GM12801 (cell line): ENCODE measurements around the gene BTN3A1.

Experiments
- TF ChIP-seq, protein P1 (sequence below): IDR thresholded peaks from one replicate; pipeline ENCODE4 v1.5.1; 2011; ENCODE audit warnings: control low read depth; ENCODE audit not compliant: insufficient read length; ENCODE audit errors: extremely low read depth

BTN3A1 gene

DNA sequence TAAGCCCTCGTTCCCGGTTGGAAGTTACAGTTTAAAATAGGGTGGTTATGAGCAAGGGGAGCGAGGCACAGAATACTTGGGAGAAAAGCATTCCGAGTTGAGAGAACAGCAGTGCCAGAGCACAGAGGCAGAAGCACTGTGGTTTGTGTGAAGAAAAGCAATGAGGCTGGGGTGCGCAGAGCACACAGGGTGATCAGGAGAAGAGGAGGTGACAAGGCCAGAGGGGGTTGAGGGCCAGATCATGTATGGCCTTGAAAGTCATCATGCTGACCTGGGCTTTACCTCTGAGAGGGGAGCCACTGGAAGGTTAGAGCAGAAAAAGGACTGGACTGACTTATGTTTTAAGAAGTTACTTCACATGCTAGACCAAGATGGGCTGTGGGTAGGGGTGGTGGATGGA, 40.5 kb upstream of the BTN3A1 start:
- TF ChIP-seq, protein P1, sequence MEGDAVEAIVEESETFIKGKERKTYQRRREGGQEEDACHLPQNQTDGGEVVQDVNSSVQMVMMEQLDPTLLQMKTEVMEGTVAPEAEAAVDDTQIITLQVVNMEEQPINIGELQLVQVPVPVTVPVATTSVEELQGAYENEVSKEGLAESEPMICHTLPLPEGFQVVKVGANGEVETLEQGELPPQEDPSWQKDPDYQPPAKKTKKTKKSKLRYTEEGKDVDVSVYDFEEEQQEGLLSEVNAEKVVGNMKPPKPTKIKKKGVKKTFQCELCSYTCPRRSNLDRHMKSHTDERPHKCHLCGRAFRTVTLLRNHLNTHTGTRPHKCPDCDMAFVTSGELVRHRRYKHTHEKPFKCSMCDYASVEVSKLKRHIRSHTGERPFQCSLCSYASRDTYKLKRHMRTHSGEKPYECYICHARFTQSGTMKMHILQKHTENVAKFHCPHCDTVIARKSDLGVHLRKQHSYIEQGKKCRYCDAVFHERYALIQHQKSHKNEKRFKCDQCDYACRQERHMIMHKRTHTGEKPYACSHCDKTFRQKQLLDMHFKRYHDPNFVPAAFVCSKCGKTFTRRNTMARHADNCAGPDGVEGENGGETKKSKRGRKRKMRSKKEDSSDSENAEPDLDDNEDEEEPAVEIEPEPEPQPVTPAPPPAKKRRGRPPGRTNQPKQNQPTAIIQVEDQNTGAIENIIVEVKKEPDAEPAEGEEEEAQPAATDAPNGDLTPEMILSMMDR = no peak

DNA sequence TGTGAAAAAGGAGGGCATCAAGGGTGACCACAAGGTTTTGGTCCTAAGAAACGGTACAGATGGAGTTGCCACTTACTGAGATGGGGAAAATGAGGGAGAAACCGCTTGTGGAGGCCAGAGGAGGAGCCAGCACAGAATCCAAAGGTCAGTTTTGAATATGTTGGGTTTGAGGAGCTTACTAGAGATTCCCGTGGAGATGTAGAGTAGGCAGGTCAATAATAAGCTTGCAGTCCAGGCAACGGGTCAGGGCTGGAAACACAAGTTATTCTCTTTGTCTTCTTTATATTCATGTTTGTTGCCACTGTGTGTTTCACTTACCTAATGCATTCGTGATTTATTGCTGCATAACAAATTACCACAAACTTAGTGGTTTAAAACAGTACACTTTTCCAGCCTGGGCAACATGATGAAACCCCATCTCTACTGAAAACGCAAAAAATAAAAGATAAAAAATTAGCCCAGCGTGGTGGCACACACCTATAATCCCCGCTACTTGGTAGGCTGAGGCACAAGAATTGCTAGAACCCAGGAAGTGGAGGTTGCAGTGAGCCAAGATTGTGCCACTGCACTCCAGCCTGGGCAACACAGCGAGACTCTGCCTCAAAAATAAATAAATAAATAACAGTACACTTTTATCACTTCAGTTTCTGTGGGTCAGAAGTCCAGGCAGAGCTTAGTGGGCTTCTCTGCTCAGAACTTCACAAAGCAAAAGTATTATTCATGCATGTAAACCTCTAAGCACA, 39.8 kb upstream of the BTN3A1 start:
- TF ChIP-seq, protein P1 = no peak

DNA sequence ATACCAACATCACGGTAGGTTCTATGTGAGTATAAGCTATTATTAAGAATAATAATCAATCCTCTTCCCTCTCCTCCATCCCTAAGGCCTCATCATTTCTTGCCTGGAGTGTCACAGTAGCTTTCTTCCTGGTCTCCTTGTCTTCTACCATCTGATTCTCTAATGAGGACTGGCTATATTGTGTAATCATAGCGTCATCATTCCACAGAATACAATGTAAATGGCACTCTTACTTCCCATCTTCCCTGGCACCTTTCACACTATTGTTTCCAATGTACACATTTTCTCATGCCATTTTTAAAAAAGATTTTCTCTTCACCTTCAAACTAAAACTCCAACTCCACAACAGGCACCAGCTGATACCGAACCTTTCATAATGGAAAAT, 39.2 kb upstream of the BTN3A1 start:
- TF ChIP-seq, protein P1 = no peak

DNA sequence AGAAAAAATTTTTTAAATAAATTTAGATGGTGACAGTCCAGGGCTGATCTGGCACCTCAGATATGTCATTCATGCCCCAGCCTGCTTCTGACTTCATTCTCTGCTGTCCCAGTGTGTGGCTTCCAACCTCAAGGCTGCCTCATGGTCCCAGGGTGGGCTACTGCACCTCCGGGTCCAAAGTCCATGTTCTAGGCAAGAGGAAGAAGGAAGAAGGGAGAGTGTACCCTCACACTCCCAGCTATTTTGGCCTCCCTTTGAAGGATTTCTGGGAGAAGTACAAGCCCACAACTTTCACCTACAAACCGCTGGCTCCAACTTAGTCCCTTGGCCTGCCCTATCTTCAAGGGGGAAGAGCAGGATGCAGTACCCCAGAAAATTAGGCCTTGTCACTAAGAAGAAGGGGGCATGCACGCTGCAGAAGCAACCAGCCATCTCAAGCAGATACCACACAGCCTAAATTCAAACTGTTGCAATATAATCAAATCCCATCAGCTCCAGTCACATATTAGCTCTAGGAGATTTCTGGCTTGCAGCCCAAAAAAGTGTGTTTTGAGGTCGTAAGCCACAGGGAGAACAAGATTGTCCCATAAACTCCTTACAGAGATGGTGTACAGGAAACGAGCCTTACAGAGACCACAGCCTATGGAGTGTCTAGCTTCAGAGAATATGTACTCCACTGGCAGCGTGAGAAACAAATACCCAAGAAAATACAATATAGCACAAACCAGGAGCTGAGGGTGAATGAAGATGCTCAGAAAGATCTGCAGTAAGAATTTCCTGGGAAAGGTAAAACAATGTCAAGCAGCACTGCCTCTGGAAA, 38.0 kb upstream of the BTN3A1 start:
- TF ChIP-seq, protein P1 = no peak

DNA sequence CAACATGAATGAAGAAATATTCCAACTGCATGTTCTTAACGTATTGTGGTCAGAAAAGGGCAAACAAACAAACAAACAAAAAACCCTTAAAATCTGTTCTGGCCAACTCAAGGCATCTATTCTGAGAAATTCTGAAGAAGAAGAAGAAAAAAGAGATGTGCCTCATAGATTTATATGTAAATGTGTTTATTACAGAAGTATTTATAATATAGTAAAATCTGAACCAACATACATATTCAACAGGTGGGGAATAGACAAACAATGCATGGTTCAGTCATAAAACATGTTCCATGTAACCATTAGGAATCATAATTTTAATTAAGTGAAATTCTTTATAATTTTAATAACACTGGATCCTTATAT, 36.5 kb upstream of the BTN3A1 start:
- TF ChIP-seq, protein P1 = no peak

DNA sequence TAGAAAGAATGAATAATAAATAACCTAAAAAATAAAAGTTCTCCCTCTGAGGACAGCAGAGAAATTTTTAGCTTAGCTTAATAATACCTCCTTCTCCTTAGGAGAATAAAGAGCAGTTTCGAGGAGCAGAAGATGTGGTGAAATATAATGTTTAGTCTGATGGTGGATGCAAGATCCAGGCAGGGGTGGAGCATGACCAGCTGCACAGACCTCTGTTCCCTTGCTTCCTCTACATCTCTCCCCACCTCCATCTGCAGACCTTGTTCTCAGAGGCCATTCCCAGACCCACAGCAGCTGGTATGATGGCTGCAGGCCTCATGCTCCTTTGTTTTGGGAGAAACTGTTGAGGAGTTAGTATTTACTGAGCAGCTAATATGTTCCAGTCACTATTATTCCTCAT, 35.6 kb upstream of the BTN3A1 start:
- TF ChIP-seq, protein P1 = no peak

DNA sequence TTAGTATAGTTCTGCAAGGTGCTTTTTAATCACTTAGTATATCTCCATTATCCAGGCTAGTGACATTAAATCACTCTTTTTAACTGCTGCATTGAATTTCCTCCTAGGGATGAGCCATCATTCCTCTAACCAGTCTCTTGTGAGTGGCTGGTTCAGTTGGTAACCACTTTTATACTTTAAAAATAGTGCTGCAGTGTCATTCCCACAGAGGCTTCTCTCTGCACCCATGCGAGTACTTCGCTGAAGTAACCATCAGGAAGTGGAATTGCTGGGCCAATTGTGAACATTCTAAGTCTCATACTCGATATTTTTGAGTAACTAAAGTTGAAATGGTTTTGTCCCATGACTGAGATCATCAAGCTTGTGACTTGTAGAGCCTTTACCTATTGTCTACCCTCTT, 35.0 kb upstream of the BTN3A1 start:
- TF ChIP-seq, protein P1 = no peak
